WTC11 (cell line): ENCODE results near the gene MCF2L. TPM values are rescaled to one million over a fixed set of nuclear protein-coding genes. Genes with fewer than 3 reads are reported as not detected.

Source experiments
- ATAC-seq: fragments of 200-7000 bp; cut with Tn5 transposase; 2 replicates; pipeline ENCODE4 v1.10.0; 2021; ENCODE audit warnings: mild to moderate bottlenecking, moderate library complexity
- CTCF ChIA-PET: fragments of 300-600 bp; sonication (Branson Sonifier 250); formaldehyde crosslinking; loops from one replicate; lab custom pipeline; 2021; ENCODE audit warnings: antibody characterized with exemption; lab: Charles Lee
- POLR2A ChIA-PET: fragments of 350-600 bp; sonication (Branson Sonifier 250); formaldehyde crosslinking; loops from one replicate; lab custom pipeline; 2021; ENCODE audit warnings: antibody characterized with exemption; lab: Charles Lee
- DNase-seq: peaks from one replicate; pipeline ENCODE4 v3.0.0; 2021; ENCODE audit warnings: low spot score
- H3K27ac Mint-ChIP-seq: 2 replicates; pipeline ENCODE4 v1.8.0; 2021; ENCODE audit warnings: mixed read lengths
- H3K27me3 Mint-ChIP-seq: 2 replicates; pipeline ENCODE4 v1.8.0; 2021; ENCODE audit warnings: low read depth, mild to moderate bottlenecking, moderate library complexity, mixed read lengths
- H3K36me3 Mint-ChIP-seq: 2 replicates; pipeline ENCODE4 v1.8.0; 2021; ENCODE audit warnings: mixed read lengths
- H3K4me1 Mint-ChIP-seq: 2 replicates; pipeline ENCODE4 v1.8.0; 2022; ENCODE audit warnings: mixed read lengths
- H3K4me3 Mint-ChIP-seq: 2 replicates; pipeline ENCODE4 v1.8.0; 2021; ENCODE audit warnings: mild to moderate bottlenecking, moderate library complexity, mixed read lengths
- H3K9me3 Mint-ChIP-seq: 2 replicates; pipeline ENCODE4 v1.8.0; 2021; ENCODE audit warnings: mixed read lengths
- CBFB ChIP-seq: sonication (generic); formaldehyde crosslinking; IDR thresholded peaks from 2 replicates; pipeline ENCODE4 v1.8.1; 2022; ENCODE audit warnings: mild to moderate bottlenecking, low read depth, missing genetic modification reagents
- CREB1 ChIP-seq: sonication (generic); formaldehyde crosslinking; IDR thresholded peaks from 2 replicates; pipeline ENCODE4 v1.8.0; 2023; ENCODE audit warnings: mild to moderate bottlenecking, missing genetic modification reagents
- ETV6 ChIP-seq: sonication (generic); formaldehyde crosslinking; IDR thresholded peaks from 2 replicates; pipeline ENCODE4 v1.8.1; 2022; ENCODE audit warnings: mild to moderate bottlenecking, missing genetic modification reagents
- GRHL2 ChIP-seq: fragments of 250-450 bp; sonication (Bioruptor Pico); IDR thresholded peaks from 2 replicates; pipeline ENCODE4 v1.8.0; 2022; ENCODE audit warnings: mild to moderate bottlenecking, moderate library complexity; ENCODE audit not compliant: insufficient replicate concordance, severe bottlenecking
- IRF2 ChIP-seq: sonication (generic); formaldehyde crosslinking; IDR thresholded peaks from 2 replicates; pipeline ENCODE4 v1.8.0; 2022; ENCODE audit warnings: low read depth, missing genetic modification reagents, borderline replicate concordance
- NFE2L1 ChIP-seq: sonication (generic); formaldehyde crosslinking; IDR thresholded peaks from 2 replicates; pipeline ENCODE4 v1.8.1; 2023; ENCODE audit warnings: missing genetic modification reagents
- NR3C1 ChIP-seq: sonication (generic); formaldehyde crosslinking; conservative IDR thresholded peaks from 2 replicates; pipeline ENCODE4 v1.8.1; 2023; ENCODE audit warnings: low read depth, mild to moderate bottlenecking, missing genetic modification reagents
- PRRX2 ChIP-seq: fragments of 250-450 bp; sonication (Bioruptor Pico); IDR thresholded peaks from 2 replicates; pipeline ENCODE4 v1.8.0; 2021; ENCODE audit warnings: mild to moderate bottlenecking
- RELA ChIP-seq: sonication (generic); formaldehyde crosslinking; IDR thresholded peaks from 2 replicates; pipeline ENCODE4 v1.8.1; 2022; ENCODE audit warnings: missing genetic modification reagents, mild to moderate bottlenecking, borderline replicate concordance
- TCF7 ChIP-seq: sonication (generic); formaldehyde crosslinking; IDR thresholded peaks from 2 replicates; pipeline ENCODE4 v1.8.0; 2022; ENCODE audit warnings: mild to moderate bottlenecking, low read depth, missing genetic modification reagents, moderate library complexity
- ZBTB21 ChIP-seq: sonication (generic); formaldehyde crosslinking; IDR thresholded peaks from 2 replicates; pipeline ENCODE4 v1.8.1; 2023; ENCODE audit warnings: mild to moderate bottlenecking, missing genetic modification reagents, borderline replicate concordance
- ZNF232 ChIP-seq: sonication (generic); formaldehyde crosslinking; IDR thresholded peaks from 2 replicates; pipeline ENCODE4 v1.8.0; 2022; ENCODE audit warnings: mild to moderate bottlenecking, missing genetic modification reagents
- ZNF317 ChIP-seq: sonication (generic); formaldehyde crosslinking; IDR thresholded peaks from 2 replicates; pipeline ENCODE4 v1.8.1; 2023; ENCODE audit warnings: low read depth, mild to moderate bottlenecking, moderate library complexity, missing genetic modification reagents, borderline replicate concordance
- ZNF396 ChIP-seq: fragments of 250-450 bp; sonication (Bioruptor Pico); IDR thresholded peaks from 2 replicates; pipeline ENCODE4 v1.8.0; 2021; ENCODE audit warnings: mild to moderate bottlenecking, moderate library complexity, borderline replicate concordance
- ZNF416 ChIP-seq: fragments of 250-450 bp; sonication (Bioruptor Pico); IDR thresholded peaks from 2 replicates; pipeline ENCODE4 v1.9.0; 2021; ENCODE audit warnings: mild to moderate bottlenecking, inconsistent platforms
- total RNA-seq: library from RNA; stranded (reverse); gene quantifications from 3 replicates; pipeline ENCODE4 v1.2.3, GENCODE V29; 2021
- TF ChIP-seq, protein P1 (sequence below): sonication (generic); formaldehyde crosslinking; conservative IDR thresholded peaks from 2 replicates; pipeline ENCODE4 v1.8.1; 2022; ENCODE audit warnings: mild to moderate bottlenecking, missing genetic modification reagents
- TF ChIP-seq, protein P2 (sequence below): sonication (generic); formaldehyde crosslinking; IDR thresholded peaks from 2 replicates; pipeline ENCODE4 v1.8.1; 2023; ENCODE audit warnings: mild to moderate bottlenecking, missing genetic modification reagents
- TF ChIP-seq, protein P3 (sequence below): sonication (generic); formaldehyde crosslinking; IDR thresholded peaks from 2 replicates; pipeline ENCODE4 v1.8.1; 2023; ENCODE audit warnings: mild to moderate bottlenecking, missing genetic modification reagents, borderline replicate concordance

Gene MCF2L
- total RNA-seq, 1 experiment from 2014 or later: 34.8 TPM

DNA sequence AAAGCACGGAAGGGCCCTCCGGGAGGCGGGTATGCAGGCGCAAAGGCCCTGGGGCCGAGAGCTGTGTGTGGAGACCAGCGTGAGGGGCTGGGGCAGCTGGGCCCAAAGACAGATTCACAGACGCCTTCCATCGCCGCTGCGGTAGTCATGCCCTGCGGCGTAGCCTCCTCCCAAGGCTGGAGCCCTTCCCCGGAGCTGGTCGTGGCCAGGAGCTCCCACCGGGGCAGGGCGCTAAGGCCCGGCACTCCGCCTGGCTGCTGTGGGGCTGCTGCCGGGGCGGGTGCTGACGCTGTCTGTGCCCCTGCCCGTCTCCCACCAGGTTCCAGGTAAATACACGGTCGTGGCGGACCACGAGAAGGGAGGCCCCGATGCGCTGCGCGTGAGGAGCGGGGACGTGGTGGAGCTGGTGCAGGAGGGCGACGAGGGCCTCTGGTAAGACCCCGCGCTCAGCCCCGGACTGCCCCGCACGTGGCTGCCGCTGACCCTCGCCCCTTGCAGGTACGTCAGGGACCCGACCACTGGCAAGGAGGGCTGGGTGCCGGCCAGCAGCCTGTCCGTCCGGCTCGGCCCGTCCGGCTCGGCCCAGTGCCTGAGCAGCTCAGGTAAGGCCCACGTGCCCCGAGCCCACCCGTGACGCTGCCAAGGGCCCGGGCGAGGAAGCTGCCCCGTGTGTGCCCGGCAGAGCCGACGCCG lies 127.2 kb downstream of the MCF2L start:
- DNase-seq (no peak), ATAC-seq (no peak)
- ChIA-PET CTCF (interaction anchor here (1.4 to 2.7 kb wide), 2 partner anchors 10 to 66 kb away, joined by 3 to 10 read pairs; no protein-coding TSS in a partner anchor), POLR2A (no interaction called here)
- Mint-ChIP-seq H3K9me3 (no peaks in the 10 kb centered on the region), H3K27me3 (no peaks in the 10 kb centered on the region), H3K27ac (no peak overlapping the region), H3K36me3 (no peaks in the 10 kb centered on the region), H3K4me1 (peaks cover 3% of the 10 kb centered on the region; the same call in 1 of the 2 replicates), H3K4me3 (no peak overlapping the region)
- TF ChIP-seq TCF7 (CRISPR knock-in tag) (no peak), IRF2 (CRISPR knock-in tag) (no peak), NR3C1 (CRISPR knock-in tag) (no peak)
- TF ChIP-seq, all 79 proteins: peak for 0

DNA sequence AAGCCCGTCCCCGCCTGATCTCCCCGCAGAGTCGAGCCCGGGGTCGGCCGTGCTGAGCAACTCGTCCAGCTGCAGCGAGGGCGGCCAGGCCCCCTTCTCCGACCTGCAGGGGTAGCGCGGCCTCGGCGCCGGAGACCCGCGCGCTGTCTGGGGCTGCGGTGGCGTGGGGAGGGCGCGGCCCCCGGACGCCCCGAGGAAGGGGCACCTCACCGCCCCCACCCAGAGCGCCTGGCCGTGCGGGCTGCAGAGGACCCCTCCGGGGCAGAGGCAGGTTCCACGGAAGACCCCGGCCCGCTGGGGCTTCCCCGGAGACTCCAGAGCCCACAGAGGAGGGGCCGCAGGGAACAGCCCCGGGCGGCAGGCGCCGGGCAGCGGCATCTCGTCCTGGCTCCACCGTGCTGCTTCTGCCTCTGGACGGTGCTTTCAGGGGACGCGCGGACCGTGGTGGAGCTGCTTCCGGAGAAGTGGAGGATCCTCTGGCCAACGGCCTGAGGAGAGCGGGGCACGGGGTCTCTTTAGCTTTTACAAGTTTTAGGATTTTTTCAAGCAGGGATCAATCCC lies 127.8 kb downstream of the MCF2L start:
- ChIA-PET CTCF (interaction anchor here (0.6 to 2.7 kb wide), 3 partner anchors 11 to 116 kb away, joined by 3 to 10 read pairs (median 5); no protein-coding TSS in a partner anchor), POLR2A (interaction anchor here (1.1 kb wide), 1 partner anchor 13 kb away, joined by 3 read pairs; no protein-coding TSS in a partner anchor)
- H3K36me3 Mint-ChIP-seq: no peaks in the 10 kb centered on the region
- DNase-seq (no peak), ATAC-seq (no peak)
- TF ChIP-seq CREB1 (CRISPR knock-in tag): no peak
- TF ChIP-seq ZNF232 (CRISPR knock-in tag): no peak
- TF ChIP-seq ZNF317: no peak
- no peaks in the 10 kb centered on the region for H3K27me3 Mint-ChIP-seq
- H3K4me3 Mint-ChIP-seq: no peak overlapping the region
- H3K27ac Mint-ChIP-seq: no peak overlapping the region
- H3K9me3 Mint-ChIP-seq: no peaks in the 10 kb centered on the region
- H3K4me1 Mint-ChIP-seq: peaks cover 3% of the 10 kb centered on the region; the same call in 1 of the 2 replicates

DNA sequence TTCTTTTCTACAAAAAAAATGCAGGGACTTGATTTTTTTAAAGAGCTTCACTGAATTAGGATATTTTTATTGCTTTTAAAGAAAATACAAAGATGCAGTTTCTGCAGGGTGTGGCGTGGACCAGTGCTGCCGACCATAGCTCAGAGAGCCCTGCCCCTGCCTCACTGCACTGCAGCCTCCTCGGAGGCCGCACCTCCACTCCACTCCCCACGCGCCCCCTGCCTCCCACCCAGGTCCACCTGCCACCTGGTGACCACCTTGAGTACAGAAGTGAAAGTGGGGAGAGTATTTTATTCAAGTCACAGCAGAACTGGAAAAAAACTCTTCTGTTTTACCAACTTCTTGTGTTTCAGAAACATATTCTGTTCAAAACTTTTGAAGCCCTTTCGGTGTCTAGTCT lies 128.6 kb downstream of the MCF2L start:
- Mint-ChIP-seq H3K4me1 (peaks cover 3% of the 10 kb centered on the region; the same call in 1 of the 2 replicates), H3K4me3 (no peak overlapping the region), H3K9me3 (no peaks in the 10 kb centered on the region), H3K27ac (no peak overlapping the region; the same call in 1 of the 2 replicates), H3K36me3 (no peaks in the 10 kb centered on the region), H3K27me3 (no peaks in the 10 kb centered on the region)
- POLR2A ChIA-PET: interaction anchor here (1.1 kb wide), 1 partner anchor 12 kb away, joined by 3 read pairs; no protein-coding TSS in a partner anchor
- CTCF ChIA-PET: interaction anchor here (0.6 to 2.7 kb wide), 3 partner anchors 12 to 117 kb away, joined by 3 to 10 read pairs (median 5); no protein-coding TSS in a partner anchor
- no peak for TF ChIP-seq GRHL2 (CRISPR knock-in tag)
- TF ChIP-seq ZBTB21: no peak
- no peak for TF ChIP-seq RELA (CRISPR knock-in tag)
- TF ChIP-seq PRRX2: no peak
- TF ChIP-seq ZNF396: no peak
- TF ChIP-seq, protein P1, sequence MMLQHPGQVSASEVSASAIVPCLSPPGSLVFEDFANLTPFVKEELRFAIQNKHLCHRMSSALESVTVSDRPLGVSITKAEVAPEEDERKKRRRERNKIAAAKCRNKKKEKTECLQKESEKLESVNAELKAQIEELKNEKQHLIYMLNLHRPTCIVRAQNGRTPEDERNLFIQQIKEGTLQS: no peak
- no peak for TF ChIP-seq ZNF416 (CRISPR knock-in tag)
- no peak for TF ChIP-seq ETV6 (CRISPR knock-in tag)
- TF ChIP-seq, protein P2, sequence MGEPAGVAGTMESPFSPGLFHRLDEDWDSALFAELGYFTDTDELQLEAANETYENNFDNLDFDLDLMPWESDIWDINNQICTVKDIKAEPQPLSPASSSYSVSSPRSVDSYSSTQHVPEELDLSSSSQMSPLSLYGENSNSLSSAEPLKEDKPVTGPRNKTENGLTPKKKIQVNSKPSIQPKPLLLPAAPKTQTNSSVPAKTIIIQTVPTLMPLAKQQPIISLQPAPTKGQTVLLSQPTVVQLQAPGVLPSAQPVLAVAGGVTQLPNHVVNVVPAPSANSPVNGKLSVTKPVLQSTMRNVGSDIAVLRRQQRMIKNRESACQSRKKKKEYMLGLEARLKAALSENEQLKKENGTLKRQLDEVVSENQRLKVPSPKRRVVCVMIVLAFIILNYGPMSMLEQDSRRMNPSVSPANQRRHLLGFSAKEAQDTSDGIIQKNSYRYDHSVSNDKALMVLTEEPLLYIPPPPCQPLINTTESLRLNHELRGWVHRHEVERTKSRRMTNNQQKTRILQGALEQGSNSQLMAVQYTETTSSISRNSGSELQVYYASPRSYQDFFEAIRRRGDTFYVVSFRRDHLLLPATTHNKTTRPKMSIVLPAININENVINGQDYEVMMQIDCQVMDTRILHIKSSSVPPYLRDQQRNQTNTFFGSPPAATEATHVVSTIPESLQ (CRISPR knock-in tag): no peak
- no peak for TF ChIP-seq CBFB (CRISPR knock-in tag)
- no peak for TF ChIP-seq NFE2L1
- TF ChIP-seq, protein P3, sequence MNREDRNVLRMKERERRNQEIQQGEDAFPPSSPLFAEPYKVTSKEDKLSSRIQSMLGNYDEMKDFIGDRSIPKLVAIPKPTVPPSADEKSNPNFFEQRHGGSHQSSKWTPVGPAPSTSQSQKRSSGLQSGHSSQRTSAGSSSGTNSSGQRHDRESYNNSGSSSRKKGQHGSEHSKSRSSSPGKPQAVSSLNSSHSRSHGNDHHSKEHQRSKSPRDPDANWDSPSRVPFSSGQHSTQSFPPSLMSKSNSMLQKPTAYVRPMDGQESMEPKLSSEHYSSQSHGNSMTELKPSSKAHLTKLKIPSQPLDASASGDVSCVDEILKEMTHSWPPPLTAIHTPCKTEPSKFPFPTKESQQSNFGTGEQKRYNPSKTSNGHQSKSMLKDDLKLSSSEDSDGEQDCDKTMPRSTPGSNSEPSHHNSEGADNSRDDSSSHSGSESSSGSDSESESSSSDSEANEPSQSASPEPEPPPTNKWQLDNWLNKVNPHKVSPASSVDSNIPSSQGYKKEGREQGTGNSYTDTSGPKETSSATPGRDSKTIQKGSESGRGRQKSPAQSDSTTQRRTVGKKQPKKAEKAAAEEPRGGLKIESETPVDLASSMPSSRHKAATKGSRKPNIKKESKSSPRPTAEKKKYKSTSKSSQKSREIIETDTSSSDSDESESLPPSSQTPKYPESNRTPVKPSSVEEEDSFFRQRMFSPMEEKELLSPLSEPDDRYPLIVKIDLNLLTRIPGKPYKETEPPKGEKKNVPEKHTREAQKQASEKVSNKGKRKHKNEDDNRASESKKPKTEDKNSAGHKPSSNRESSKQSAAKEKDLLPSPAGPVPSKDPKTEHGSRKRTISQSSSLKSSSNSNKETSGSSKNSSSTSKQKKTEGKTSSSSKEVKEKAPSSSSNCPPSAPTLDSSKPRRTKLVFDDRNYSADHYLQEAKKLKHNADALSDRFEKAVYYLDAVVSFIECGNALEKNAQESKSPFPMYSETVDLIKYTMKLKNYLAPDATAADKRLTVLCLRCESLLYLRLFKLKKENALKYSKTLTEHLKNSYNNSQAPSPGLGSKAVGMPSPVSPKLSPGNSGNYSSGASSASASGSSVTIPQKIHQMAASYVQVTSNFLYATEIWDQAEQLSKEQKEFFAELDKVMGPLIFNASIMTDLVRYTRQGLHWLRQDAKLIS (CRISPR knock-in tag): no peak
- ATAC-seq (no peak), DNase-seq (no peak)
